NCI-H2196 treated with DMSO at 0.1 percent for 48 hours (cell line): ENCODE measurements around the gene TFF2.

ENCODE experiments used
- DNase-seq: peaks from one replicate; lab custom pipeline; 2025; ENCODE audit not compliant: unreplicated experiment; lab: John Stamatoyannopoulos, UW

Gene TFF2

DNA sequence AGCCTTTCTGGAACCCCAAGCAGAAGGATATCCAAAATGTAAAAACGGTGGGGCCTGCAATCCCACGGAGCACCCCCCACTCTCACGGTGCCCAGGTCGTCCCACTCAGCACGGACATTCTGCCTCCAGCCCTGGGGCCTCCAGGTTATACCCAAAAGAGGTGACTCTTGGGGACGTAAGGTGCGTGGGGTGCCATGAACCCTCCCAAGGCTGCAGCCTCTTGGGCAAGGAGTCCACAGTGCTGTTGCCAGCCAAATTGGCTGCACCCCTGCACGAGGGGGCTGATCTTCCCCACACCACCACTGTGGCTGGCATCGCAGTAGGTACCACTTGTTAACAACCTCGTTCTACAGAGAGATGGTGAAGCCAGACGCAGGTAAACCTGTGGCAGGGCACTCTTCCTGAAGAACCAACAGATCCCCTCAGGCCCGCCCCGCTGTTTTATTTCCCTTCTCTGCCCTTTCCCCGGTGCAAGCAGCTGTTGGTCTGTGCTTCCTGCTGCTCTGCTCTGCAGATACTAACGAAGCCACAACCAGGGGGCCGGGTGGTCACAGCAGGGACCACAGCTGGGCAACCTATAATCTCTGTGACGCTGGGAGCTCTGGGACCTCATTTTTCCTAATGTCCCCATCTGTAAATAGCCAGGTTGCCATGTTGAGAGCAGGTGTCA, 44.3 kb downstream of the TFF2 start:
- no peak for DNase-seq

GRCh38 chr21:42305707-42306147, 45.1 kb downstream of the TFF2 start:
- DNase-seq = no peak

- no peak for DNase-seq
Observed at GRCh38 chr21:42304556-42305454, 46.0 kb downstream of the TFF2 start.

GRCh38 chr21:42303443-42303842, 47.4 kb downstream of the TFF2 start:
- no peak for DNase-seq

- no peak for DNase-seq
Observed at GRCh38 chr21:42302794-42303193, 48.0 kb downstream of the TFF2 start.

DNA sequence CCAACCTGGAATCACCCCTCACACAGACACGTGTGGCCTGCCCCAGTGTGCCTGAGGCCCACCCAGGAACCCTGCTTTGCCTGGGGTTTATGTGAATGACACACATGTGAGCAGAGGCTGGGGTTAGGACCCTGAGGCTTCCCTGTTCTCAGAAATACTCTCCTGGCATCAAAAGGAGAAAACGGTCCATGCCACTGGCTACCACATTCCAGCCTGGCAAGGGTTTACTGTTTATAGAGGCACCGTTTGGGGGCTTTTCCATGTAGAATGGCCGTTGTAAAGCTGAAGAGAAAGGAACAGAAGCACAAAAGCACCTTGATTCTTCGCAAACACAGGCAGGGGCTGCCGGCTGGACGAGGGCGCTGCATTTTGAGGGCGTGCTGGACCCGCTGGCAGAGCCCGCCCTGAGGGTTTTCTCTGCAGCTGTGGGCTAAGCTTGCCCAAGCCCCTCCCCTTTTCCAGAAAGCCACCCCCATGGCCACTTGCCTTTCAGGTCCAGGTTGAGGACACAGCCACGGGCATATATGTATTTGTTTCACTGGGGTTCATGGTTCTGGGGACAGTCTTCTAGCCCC, 48.6 kb downstream of the TFF2 start:
- DNase-seq = no peak

- DNase-seq = no peak
Observed at GRCh38 chr21:42301371-42302075, 49.3 kb downstream of the TFF2 start.

- DNase-seq = no peak
Observed at GRCh38 chr21:42300956-42301355, 49.8 kb downstream of the TFF2 start.

DNA sequence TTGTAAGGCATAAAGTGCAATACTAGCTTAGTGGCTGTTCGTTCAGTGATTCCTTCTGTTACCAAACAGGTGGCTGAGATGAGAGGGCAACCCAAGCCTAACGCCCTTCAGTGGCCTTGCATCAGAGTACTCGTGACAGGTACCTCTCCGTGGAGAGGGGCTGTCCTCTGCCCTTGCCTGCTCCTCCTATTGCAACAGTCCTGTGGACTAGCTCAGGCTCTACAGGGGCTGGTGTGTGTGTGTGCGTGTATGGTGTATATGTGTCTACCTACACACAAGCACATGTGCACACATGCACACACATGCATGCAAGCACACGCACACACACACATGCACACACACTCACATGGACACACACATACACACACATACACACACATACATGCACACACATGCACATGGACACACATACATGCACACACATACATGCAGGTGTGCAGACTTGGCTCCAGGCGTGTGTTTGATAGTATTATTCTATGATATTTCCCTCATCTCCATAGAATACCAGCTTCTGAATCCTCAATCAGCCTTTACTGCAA, 50.7 kb downstream of the TFF2 start:
- DNase-seq = no peak

DNA sequence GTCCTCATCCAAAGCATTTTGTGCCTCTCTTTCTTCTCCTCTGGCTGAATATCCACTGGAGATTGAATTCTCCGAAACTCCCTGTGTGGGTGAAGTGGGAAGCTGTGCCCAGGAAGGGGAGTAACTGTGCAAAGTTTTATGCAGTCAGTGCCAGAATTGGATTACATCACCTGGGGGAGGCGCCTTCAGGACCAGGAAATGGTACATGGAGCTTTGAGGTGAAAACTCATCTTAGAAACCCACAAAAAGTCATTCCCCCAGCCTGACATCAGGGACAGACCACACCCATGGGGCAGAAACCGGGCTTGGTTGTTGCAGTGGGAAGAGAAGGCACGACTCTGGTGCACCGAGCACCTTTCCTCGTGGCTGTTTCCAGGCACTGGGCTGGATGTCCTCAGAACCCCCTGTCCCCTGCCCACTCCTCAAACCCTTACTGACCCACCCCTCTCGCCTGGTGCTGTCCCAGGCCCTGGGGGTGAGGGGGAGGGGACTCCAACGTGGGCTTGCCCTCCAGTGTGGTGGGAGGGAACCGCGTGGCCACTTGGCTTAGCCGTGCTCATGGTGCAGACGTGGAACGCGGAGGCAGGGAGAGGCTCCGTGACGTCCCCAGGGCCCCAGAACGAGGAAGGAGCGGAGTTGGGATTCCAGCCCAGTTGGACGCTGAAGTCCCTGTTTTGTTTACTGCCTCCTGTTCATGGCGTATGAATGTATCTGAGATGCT, 51.3 kb downstream of the TFF2 start:
- no peak for DNase-seq

GRCh38 chr21:42298657-42299056, 52.1 kb downstream of the TFF2 start:
- DNase-seq = no peak

DNA sequence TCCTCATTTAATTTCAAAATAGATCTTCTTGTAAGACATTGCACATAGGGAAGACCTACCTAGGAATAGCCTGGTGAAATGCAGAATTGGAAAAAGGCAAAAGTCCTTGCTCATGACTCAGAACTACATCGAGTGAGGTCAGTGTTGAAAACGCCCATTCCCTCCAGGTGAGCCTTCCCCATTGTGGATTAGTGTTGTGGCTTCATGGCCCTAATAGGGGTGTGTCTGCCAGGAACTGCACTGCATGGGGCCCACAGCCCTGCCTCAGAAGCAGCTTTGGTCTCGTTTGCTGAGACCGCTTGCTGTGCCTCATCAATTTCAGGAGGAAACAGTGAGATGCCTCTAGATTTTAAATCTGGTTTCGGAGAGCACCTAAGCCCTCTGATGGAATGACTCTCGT, 52.6 kb downstream of the TFF2 start:
- DNase-seq = no peak

GRCh38 chr21:42297377-42297776, 53.4 kb downstream of the TFF2 start:
- no peak for DNase-seq

DNA sequence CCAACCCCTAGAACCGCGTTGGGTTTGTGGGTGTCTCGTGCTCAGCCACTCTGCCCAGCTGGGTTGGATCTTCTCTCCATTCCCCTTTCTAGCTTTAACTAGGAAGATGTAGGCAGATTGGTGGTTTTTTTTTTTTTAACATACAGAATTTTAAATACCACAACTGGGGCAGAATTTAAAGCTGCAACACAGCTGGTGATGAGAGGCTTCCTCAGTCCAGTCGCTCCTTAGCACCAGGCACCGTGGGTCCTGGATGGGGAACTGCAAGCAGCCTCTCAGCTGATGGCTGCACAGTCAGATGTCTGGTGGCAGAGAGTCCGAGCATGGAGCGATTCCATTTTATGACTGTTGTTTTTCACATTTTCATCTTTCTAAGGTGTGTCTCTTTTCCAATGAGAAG, 54.3 kb downstream of the TFF2 start:
- DNase-seq = no peak
